H9 (cell line): Measurements from ENCODE around the gene TMPRSS9. TPM values are rescaled to one million over a fixed set of nuclear protein-coding genes. Genes with fewer than 3 reads are reported as not detected.

Experiments used
- DNase-seq: peaks from one replicate; pipeline ENCODE4 v3.0.0-alpha.2; 2017
- H2AFZ ChIP-seq: one replicate; pipeline ENCODE4 v1.6.1; 2013; ENCODE audit warnings: mild to moderate bottlenecking, low read length, control low read depth, moderate library complexity
- H2AK5ac ChIP-seq: 2 replicates; pipeline ENCODE4 v1.6.1; 2013; ENCODE audit warnings: low read length, control low read depth, mixed read lengths; ENCODE audit not compliant: insufficient read length
- H2BK120ac ChIP-seq: one replicate; pipeline ENCODE4 v1.6.1; 2013; ENCODE audit warnings: low read depth, mild to moderate bottlenecking, low read length, control low read depth, inconsistent platforms; ENCODE audit not compliant: poor library complexity, severe bottlenecking
- H2BK12ac ChIP-seq: 2 replicates; pipeline ENCODE4 v1.6.1; 2013; ENCODE audit warnings: low read length, control low read depth, mixed read lengths, low read depth; ENCODE audit not compliant: insufficient read length
- H2BK15ac ChIP-seq: 2 replicates; pipeline ENCODE4 v1.6.1; 2013; ENCODE audit warnings: low read depth, low read length, control low read depth
- H2BK20ac ChIP-seq: one replicate; pipeline ENCODE4 v1.6.1; 2013; ENCODE audit warnings: low read depth, mild to moderate bottlenecking, low read length, control low read depth, inconsistent platforms; ENCODE audit not compliant: poor library complexity, severe bottlenecking
- H2BK5ac ChIP-seq: 2 replicates; pipeline ENCODE4 v1.6.1; 2013; ENCODE audit warnings: low read length, control low read depth, mixed read lengths; ENCODE audit not compliant: insufficient read length
- H3K14ac ChIP-seq: 2 replicates; pipeline ENCODE4 v1.6.1; 2013; ENCODE audit warnings: low read length, control low read depth; ENCODE audit not compliant: insufficient read depth
- H3K18ac ChIP-seq: 2 replicates; pipeline ENCODE4 v1.6.1; 2013; ENCODE audit warnings: low read depth, mild to moderate bottlenecking, mixed read lengths, low read length, control low read depth; ENCODE audit not compliant: insufficient read length
- H3K23ac ChIP-seq: 2 replicates; pipeline ENCODE4 v1.6.1; 2013; ENCODE audit warnings: low read length, control low read depth, mixed read lengths, low read depth; ENCODE audit not compliant: insufficient read length
- H3K23me2 ChIP-seq: 2 replicates; pipeline ENCODE4 v1.6.1; 2013; ENCODE audit warnings: low read depth, mild to moderate bottlenecking, mixed read lengths, low read length, control low read depth; ENCODE audit not compliant: insufficient read length, poor library complexity, severe bottlenecking
- H3K27ac ChIP-seq: 2 replicates; pipeline ENCODE4 v1.5.1; 2013; ENCODE audit warnings: low read length, control low read depth, mixed read lengths, low read depth; ENCODE audit not compliant: insufficient read length
- H3K27me3 ChIP-seq: 2 replicates; pipeline ENCODE4 v1.6.1; 2013; ENCODE audit warnings: low read length, control low read depth, inconsistent platforms; ENCODE audit not compliant: insufficient read depth
- H3K4ac ChIP-seq: 2 replicates; pipeline ENCODE4 v1.6.1; 2013; ENCODE audit warnings: low read depth, mild to moderate bottlenecking, control low read depth, inconsistent platforms, low read length, moderate library complexity
- H3K4me1 ChIP-seq: 2 replicates; pipeline ENCODE4 v1.6.1; 2013; ENCODE audit warnings: low read length, control low read depth, inconsistent platforms; ENCODE audit not compliant: insufficient read depth
- H3K4me2 ChIP-seq: 2 replicates; pipeline ENCODE4 v1.6.1; 2013; ENCODE audit warnings: low read length, control low read depth, mixed read lengths; ENCODE audit not compliant: insufficient read length, insufficient read depth
- H3K56ac ChIP-seq: 2 replicates; pipeline ENCODE4 v1.6.1; 2013; ENCODE audit warnings: low read depth, mild to moderate bottlenecking, mixed read lengths, low read length, control low read depth; ENCODE audit not compliant: insufficient read length
- H3K79me1 ChIP-seq: 2 replicates; pipeline ENCODE4 v1.6.1; 2013; ENCODE audit warnings: low read depth, mild to moderate bottlenecking, moderate library complexity, low read length, control low read depth, inconsistent platforms; ENCODE audit not compliant: insufficient read depth, poor library complexity, severe bottlenecking
- H3K79me2 ChIP-seq: 2 replicates; pipeline ENCODE4 v1.6.1; 2013; ENCODE audit warnings: low read length, control low read depth, inconsistent platforms; ENCODE audit not compliant: insufficient read depth
- H3K9ac ChIP-seq: 2 replicates; pipeline ENCODE4 v1.6.1; 2013; ENCODE audit warnings: low read length, control low read depth, mixed read lengths; ENCODE audit not compliant: insufficient read length; ENCODE audit errors: extremely low read depth
- H3K9me3 ChIP-seq: one replicate; pipeline ENCODE4 v1.6.1; 2013; ENCODE audit warnings: low read depth, low read length, inconsistent platforms; ENCODE audit not compliant: control insufficient read depth
- H3T11ph ChIP-seq: one replicate; pipeline ENCODE4 v1.6.1; 2013; ENCODE audit warnings: mild to moderate bottlenecking, low read length, control low read depth, inconsistent platforms
- H4K20me1 ChIP-seq: one replicate; pipeline ENCODE4 v1.6.1; 2013; ENCODE audit not compliant: control insufficient read depth, insufficient read length, insufficient read depth
- H4K5ac ChIP-seq: 2 replicates; pipeline ENCODE4 v1.6.1; 2013; ENCODE audit warnings: low read depth, mild to moderate bottlenecking, mixed read lengths, low read length, control low read depth; ENCODE audit not compliant: insufficient read length
- H4K8ac ChIP-seq: replicated peaks from 2 replicates; pipeline ENCODE4 v1.6.1; 2013; ENCODE audit warnings: low read length, control low read depth, mixed read lengths, low read depth; ENCODE audit not compliant: insufficient read length
- H4K91ac ChIP-seq: 2 replicates; pipeline ENCODE4 v1.6.1; 2013; ENCODE audit warnings: low read depth, mild to moderate bottlenecking, moderate library complexity, mixed read lengths, low read length, control low read depth; ENCODE audit not compliant: insufficient read length
- H3K27ac Mint-ChIP-seq, 3 experiments: 2 replicates in 2 of 3; 3 replicates in 1 of 3; pipeline ENCODE4 v1.8.0; 2020 to 2021; ENCODE audit warnings: mixed read lengths in 3 of 3, mild to moderate bottlenecking in 1 of 3, moderate library complexity in 1 of 3
- H3K27me3 Mint-ChIP-seq: 2 replicates; pipeline ENCODE4 v1.8.0; 2021; ENCODE audit warnings: low read depth, mild to moderate bottlenecking, moderate library complexity, mixed read lengths
- H3K36me3 Mint-ChIP-seq, 3 experiments: 2 replicates in 2 of 3; 3 replicates in 1 of 3; pipeline ENCODE4 v1.8.0; 2020 to 2021; ENCODE audit warnings: low read depth in 3 of 3, mixed read lengths in 3 of 3; ENCODE audit not compliant: insufficient read depth in 1 of 3
- H3K4me1 Mint-ChIP-seq, 2 experiments: 2 replicates each; pipeline ENCODE4 v1.8.0; 2020; ENCODE audit warnings: mixed read lengths in 2 of 2
- H3K4me3 Mint-ChIP-seq, 2 experiments: 2 replicates in 1 of 2; 3 replicates in 1 of 2; pipeline ENCODE4 v1.8.0; 2020 to 2021; ENCODE audit warnings: mild to moderate bottlenecking in 2 of 2, mixed read lengths in 2 of 2, moderate library complexity in 1 of 2
- H3K9me3 Mint-ChIP-seq, 2 experiments: 2 replicates in 1 of 2; 3 replicates in 1 of 2; pipeline ENCODE4 v1.8.0; 2020; ENCODE audit warnings: mild to moderate bottlenecking in 2 of 2, mixed read lengths in 2 of 2, moderate library complexity in 1 of 2
- WGBS: extraction: QIAGEN DNeasy Blood & Tissue Kit; methylation state at CpG from one replicate; pipeline ENCODE4 v1.1.7; 2013; ENCODE audit warnings: missing lambda C conversion rate, low lambda C conversion rate, mixed read lengths; ENCODE audit not compliant: insufficient read length; ENCODE audit errors: extremely low coverage; 5-methylcytosine and 5-hydroxymethylcytosine counted together
- total RNA-seq: library from RNA; stranded (reverse); gene quantifications from 2 replicates; pipeline ENCODE4 v1.2.1, GENCODE V29; 2021
- TF ChIP-seq, protein P1 (sequence below): fragments of 200-600 bp; sonication (generic); conservative IDR thresholded peaks from 3 replicates; pipeline ENCODE4 v1.8.0; 2021; ENCODE audit warnings: antibody characterized with exemption, mild to moderate bottlenecking

The TMPRSS9 gene
- total RNA-seq, 1 experiment from 2014 or later, result 0.24 TPM

DNA sequence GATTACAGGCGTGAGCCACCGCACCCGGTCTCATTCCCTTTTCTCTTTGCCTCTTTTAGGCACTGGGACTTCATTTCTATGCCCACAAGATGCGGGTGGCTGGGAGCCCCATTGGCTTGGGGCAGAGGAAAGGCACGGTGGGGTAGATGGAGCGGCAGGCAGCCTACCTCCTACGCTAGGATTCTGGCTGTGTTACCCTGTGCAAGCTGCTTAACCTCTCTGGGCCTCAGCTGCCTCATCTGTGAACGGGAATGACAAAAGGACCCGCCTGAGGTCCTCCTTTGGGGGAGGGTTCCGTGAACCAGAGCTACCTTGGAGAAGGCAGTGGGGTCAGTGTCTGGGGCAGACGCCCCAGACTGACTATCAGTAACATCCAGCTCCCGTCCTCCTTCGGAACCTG lies 42.8 kb upstream of the TMPRSS9 start:
- Histone ChIP-seq H3K56ac (no peak overlapping the region), H2AFZ (no peak overlapping the region), H3K18ac (no peak overlapping the region), H3K14ac (no peak overlapping the region), H4K8ac (no peak overlapping the region), H2BK5ac (no peak overlapping the region), H2BK12ac (no peak overlapping the region), H3K23me2 (no peaks in the 10 kb centered on the region), H3K79me1 (no peaks in the 10 kb centered on the region), H3K79me2 (no peaks in the 10 kb centered on the region), H3K27ac (no peak overlapping the region), H3K4me1 (no peaks in the 10 kb centered on the region), H3K4ac (no peak overlapping the region), H3K23ac (no peak overlapping the region), H3K9me3 (no peaks in the 10 kb centered on the region), H2AK5ac (no peak overlapping the region), H2BK15ac (no peak overlapping the region), H3T11ph (no peak overlapping the region), H2BK120ac (no peak overlapping the region), H4K91ac (no peak overlapping the region), H4K5ac (no peak overlapping the region), H3K4me2 (no peak overlapping the region), H2BK20ac (no peak overlapping the region), H3K27me3 (no peaks in the 10 kb centered on the region), H4K20me1 (no peaks in the 10 kb centered on the region), H3K9ac (no peak overlapping the region)
- H3K4me1 Mint-ChIP-seq, result peaks cover 10 to 21% of the 10 kb centered on the region in 2 experiments
- DNase-seq, result no peak
- TF ChIP-seq, protein P1, sequence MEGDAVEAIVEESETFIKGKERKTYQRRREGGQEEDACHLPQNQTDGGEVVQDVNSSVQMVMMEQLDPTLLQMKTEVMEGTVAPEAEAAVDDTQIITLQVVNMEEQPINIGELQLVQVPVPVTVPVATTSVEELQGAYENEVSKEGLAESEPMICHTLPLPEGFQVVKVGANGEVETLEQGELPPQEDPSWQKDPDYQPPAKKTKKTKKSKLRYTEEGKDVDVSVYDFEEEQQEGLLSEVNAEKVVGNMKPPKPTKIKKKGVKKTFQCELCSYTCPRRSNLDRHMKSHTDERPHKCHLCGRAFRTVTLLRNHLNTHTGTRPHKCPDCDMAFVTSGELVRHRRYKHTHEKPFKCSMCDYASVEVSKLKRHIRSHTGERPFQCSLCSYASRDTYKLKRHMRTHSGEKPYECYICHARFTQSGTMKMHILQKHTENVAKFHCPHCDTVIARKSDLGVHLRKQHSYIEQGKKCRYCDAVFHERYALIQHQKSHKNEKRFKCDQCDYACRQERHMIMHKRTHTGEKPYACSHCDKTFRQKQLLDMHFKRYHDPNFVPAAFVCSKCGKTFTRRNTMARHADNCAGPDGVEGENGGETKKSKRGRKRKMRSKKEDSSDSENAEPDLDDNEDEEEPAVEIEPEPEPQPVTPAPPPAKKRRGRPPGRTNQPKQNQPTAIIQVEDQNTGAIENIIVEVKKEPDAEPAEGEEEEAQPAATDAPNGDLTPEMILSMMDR, result no peak
- peaks cover 30% of the 10 kb centered on the region for H3K27me3 Mint-ChIP-seq
- no CpG with 5 or more reads among the region's 13 CpGs for WGBS
- peak overlapping the region in 1 of 2 experiments; percentile 9; a peak in 1 of 5 replicates for H3K4me3 Mint-ChIP-seq
- H3K9me3 Mint-ChIP-seq, result peaks cover 0 to 9% of the 10 kb centered on the region in 2 experiments; a peak in 3 of 5 replicates
- no peak overlapping the region for H3K27ac Mint-ChIP-seq
- peaks cover 0 to 5% (median 0%) of the 10 kb centered on the region in 3 experiments; a peak in 2 of 7 replicates for H3K36me3 Mint-ChIP-seq
